LNCaP clone FGC (cell line): ENCODE measurements around the gene PIEZO2.
A peak's percentile ranks its signal among the peaks of the same experiment; 100 is the strongest.
"Not testable (repeated sequence)": the region's sequence is repeated elsewhere in the genome, so short reads cannot be mapped to it uniquely, and the experiment has no call there.

Experiments used
- DNase-seq: peaks from one replicate; pipeline ENCODE4 v3.0.0-alpha.2; 2011; ENCODE audit warnings: low read depth
- H3K4me3 ChIP-seq: 2 replicates; pipeline ENCODE4 v1.5.1; 2011; ENCODE audit warnings: mild to moderate bottlenecking, low read depth, low read length, control low read depth
- TF ChIP-seq, protein P1 (sequence below): IDR thresholded peaks from 2 replicates; pipeline ENCODE4 v1.5.1; 2012; ENCODE audit warnings: mild to moderate bottlenecking; ENCODE audit not compliant: control insufficient read depth, insufficient read depth; ENCODE audit errors: extremely low read depth

The PIEZO2 gene

DNA sequence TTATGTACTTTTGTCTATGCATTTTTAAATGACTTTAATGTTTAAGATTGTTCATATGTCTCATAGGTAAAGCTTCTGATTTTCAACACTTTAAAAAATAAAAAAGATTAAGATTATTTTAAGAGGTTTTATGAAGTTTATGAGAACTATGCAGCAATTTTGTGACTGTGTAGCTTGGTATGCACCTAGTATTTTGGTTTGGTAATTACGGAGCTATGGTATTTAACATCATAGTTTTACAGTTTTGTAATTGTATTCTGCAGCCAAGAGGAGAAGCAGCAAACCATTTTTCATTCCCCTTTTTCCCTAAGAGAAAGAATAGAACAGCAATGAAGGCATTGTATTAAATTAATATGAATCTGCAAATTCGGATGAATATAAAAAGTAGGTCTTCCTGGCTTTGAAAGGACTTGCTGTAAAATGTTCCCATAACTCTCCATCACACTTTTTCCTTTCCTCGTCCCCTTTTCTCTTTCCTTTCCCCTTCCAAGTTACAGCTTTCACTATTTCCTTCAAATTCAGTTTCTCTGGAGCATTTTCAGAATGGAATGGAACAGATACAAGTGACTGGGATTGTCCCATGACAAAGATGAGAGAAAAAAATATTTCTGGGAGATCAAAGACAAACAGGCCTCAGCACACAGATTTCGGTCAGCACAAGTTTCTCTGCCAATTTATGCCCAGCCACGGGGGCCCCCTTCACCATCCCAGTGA lies 26.1 kb upstream of the PIEZO2 start:
- TF ChIP-seq, protein P1, sequence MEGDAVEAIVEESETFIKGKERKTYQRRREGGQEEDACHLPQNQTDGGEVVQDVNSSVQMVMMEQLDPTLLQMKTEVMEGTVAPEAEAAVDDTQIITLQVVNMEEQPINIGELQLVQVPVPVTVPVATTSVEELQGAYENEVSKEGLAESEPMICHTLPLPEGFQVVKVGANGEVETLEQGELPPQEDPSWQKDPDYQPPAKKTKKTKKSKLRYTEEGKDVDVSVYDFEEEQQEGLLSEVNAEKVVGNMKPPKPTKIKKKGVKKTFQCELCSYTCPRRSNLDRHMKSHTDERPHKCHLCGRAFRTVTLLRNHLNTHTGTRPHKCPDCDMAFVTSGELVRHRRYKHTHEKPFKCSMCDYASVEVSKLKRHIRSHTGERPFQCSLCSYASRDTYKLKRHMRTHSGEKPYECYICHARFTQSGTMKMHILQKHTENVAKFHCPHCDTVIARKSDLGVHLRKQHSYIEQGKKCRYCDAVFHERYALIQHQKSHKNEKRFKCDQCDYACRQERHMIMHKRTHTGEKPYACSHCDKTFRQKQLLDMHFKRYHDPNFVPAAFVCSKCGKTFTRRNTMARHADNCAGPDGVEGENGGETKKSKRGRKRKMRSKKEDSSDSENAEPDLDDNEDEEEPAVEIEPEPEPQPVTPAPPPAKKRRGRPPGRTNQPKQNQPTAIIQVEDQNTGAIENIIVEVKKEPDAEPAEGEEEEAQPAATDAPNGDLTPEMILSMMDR = no peak
- no peak overlapping the region for H3K4me3 ChIP-seq
- no peak for DNase-seq

DNA sequence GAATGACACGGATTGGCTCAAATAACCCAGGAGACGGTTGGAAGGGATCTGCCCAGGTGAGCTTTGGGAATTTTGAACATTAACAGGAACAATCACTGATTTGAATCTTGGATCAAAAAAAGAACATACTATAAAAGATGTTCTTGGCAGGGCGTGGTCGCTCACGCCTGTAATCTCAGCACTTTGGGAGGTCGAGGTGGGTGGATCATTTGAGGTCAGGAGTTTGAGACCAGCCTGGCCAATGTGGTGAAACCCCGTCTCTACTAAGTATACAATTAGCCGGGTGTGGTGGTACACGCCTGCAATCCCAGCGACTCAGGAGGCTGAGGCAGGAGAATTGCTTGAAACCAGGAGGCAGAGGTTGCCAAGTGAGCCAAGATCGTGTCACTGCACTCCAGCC lies 24.8 kb upstream of the PIEZO2 start:
- DNase-seq, H3K4me3 ChIP-seq: not testable (repeated sequence)

DNA sequence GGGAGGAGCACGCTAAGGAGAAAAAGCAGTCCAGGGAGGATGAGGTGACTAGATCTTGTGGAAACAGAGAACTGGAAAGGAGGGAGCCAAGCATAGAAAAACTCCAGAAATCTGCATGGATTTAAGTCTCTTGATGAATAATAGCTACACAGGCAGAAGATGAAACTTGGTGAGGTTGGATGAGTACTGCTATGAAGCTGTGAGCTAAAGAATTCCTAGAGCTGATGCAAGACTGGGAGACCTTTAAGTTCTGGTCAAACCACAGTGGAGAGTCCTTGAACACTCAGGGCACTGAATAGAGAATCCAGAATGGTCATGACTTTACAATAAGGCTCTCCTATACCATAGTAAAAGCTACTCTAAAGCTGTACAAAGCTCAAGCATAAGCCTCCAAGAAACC lies 18.4 kb upstream of the PIEZO2 start:
- no peak for DNase-seq
- TF ChIP-seq, protein P1 = no peak

DNA sequence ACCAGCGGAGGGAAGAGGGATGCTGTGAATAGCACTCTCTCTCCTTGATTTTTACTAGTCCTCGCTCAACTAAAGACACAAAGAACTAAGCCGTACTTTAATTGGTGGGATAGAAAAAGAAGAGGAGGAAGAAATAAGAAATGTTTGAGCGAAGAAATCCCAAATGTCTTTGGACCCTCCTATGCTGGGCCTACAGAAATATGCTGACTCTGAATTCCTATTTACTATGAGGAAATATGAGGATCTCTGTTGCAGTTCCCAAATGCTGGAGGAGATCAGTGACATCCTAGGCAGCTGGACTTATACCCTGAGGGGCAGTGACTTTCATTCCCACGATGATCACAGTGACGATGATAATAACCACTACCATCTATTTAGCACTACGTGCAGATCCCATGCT lies 16.6 kb upstream of the PIEZO2 start:
- H3K4me3 ChIP-seq = no peak overlapping the region

More for the DNA sequence above, 18.4 kb upstream of the PIEZO2 start:
- no peak overlapping the region for H3K4me3 ChIP-seq

DNA sequence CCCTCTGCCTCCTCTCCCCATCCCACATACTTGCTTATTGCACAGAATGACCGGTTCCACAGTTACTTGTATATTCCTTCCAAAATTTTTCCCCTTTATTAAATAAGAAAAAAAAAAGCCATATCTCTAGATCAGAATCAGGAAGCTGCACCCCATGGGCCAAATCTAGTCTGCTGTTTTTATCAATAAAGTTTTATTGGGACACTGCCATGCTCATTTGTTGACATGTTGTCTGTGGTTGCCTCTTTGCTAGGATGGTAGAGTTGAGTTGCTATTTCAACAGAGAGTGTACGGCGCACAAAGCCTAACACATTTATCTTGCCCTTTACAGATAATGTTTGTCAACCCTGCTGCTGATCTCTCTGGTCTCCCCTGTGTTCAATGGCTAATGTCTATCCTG lies 15.8 kb upstream of the PIEZO2 start:
- H3K4me3 ChIP-seq = no peak overlapping the region
- TF ChIP-seq, protein P1 = no peak
- DNase-seq = no peak

More for the DNA sequence above, 16.6 kb upstream of the PIEZO2 start:
- TF ChIP-seq, protein P1 = no peak
- DNase-seq = no peak

DNA sequence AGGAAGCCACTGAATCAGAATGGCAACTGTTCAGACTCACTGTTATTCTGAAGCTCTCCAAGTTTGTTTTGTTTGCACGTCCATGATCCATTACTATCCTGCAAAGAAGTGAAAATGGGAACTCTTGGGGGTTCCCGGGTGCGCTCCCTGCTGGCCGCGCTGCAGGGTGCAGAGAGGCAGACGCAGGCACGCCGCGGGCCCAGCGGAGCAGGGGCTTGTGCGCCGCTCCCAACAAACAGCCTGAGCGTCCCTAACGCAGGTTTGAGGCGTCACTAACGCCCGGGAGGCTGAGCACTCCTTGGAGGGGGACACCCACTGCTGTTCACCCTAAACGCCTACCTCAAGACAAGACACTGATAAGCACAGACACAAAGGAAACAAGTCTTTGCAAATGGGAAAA lies 14.3 kb upstream of the PIEZO2 start:
- DNase-seq = no peak
- no peak overlapping the region for H3K4me3 ChIP-seq
- TF ChIP-seq, protein P1 = peak; percentile 12; the same call in 1 of the 2 replicates

DNA sequence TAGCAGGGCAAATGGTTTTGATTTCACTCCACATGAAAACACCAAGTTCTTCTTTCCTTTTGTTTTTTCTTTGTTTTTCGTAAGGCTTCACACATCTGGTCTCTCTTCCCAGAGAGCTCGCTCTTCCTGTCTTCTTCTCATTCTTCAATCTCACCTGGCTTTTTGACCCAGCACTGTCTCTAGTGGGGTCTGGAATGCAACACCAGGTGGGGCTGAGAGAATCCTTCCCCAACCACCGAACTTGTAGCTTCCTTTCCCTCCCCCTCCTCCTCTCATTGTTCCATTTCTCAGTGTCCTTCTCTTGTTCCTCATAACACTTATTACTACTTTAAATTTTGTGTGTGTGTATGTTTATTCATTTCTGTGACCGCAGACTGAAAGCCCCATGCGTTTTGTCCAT lies 13.5 kb upstream of the PIEZO2 start:
- no peak for DNase-seq
- TF ChIP-seq, protein P1 = no peak
- H3K4me3 ChIP-seq = no peak overlapping the region
